GM10266 (cell line): ENCODE data around the gene PROM1.

ENCODE experiments used
- DNase-seq: peaks from one replicate; pipeline ENCODE4 v3.0.0; 2012; ENCODE audit errors: extremely low spot score
- CTCF ChIP-seq: IDR thresholded peaks from 2 replicates; pipeline ENCODE4 v1.5.1; 2012; ENCODE audit warnings: mild to moderate bottlenecking, low read depth; ENCODE audit not compliant: control insufficient read depth, insufficient read depth; ENCODE audit errors: missing control alignments

The PROM1 gene

GRCh38 chr4:16090096-16090705, 6.4 kb upstream of the PROM1 start:
- TF ChIP-seq CTCF, result no peak
- DNase-seq, result no peak

- DNase-seq, result no peak
- no peak for TF ChIP-seq CTCF
These were observed 5.3 kb upstream of the PROM1 start for GRCh38 chr4:16089156-16089555.

GRCh38 chr4:16088601-16089000, 4.8 kb upstream of the PROM1 start:
- no peak for DNase-seq
- TF ChIP-seq CTCF, result no peak

GRCh38 chr4:16085822-16086221, 2.0 kb upstream of the PROM1 start:
- DNase-seq, result no peak

GRCh38 chr4:16082426-16083240, 1.2 kb downstream of the PROM1 start:
- DNase-seq, result no peak
- no peak for TF ChIP-seq CTCF

More at GRCh38 chr4:16085822-16086221, 2.0 kb upstream of the PROM1 start:
- no peak for TF ChIP-seq CTCF

- no peak for TF ChIP-seq CTCF
- no peak for DNase-seq
These were observed 1.8 kb downstream of the PROM1 start for GRCh38 chr4:16082041-16082425.

- peak; percentile 56 for DNase-seq
- no peak for TF ChIP-seq CTCF
These were observed 4.8 kb downstream of the PROM1 start for GRCh38 chr4:16079046-16079445.
